H9 (cell line): ENCODE results near the gene DALRD3. TPM values are rescaled to one million over a fixed set of nuclear protein-coding genes. Genes with fewer than 3 reads are reported as not detected.

Source experiments
- DNase-seq: peaks from one replicate; pipeline ENCODE4 v3.0.0-alpha.2; 2017
- H2AFZ ChIP-seq: one replicate; pipeline ENCODE4 v1.6.1; 2013; ENCODE audit warnings: mild to moderate bottlenecking, low read length, control low read depth, moderate library complexity
- H2AK5ac ChIP-seq: 2 replicates; pipeline ENCODE4 v1.6.1; 2013; ENCODE audit warnings: low read length, control low read depth, mixed read lengths; ENCODE audit not compliant: insufficient read length
- H2BK120ac ChIP-seq: one replicate; pipeline ENCODE4 v1.6.1; 2013; ENCODE audit warnings: low read depth, mild to moderate bottlenecking, low read length, control low read depth, inconsistent platforms; ENCODE audit not compliant: poor library complexity, severe bottlenecking
- H2BK12ac ChIP-seq: 2 replicates; pipeline ENCODE4 v1.6.1; 2013; ENCODE audit warnings: low read length, control low read depth, mixed read lengths, low read depth; ENCODE audit not compliant: insufficient read length
- H2BK15ac ChIP-seq: 2 replicates; pipeline ENCODE4 v1.6.1; 2013; ENCODE audit warnings: low read depth, low read length, control low read depth
- H2BK20ac ChIP-seq: one replicate; pipeline ENCODE4 v1.6.1; 2013; ENCODE audit warnings: low read depth, mild to moderate bottlenecking, low read length, control low read depth, inconsistent platforms; ENCODE audit not compliant: poor library complexity, severe bottlenecking
- H2BK5ac ChIP-seq: 2 replicates; pipeline ENCODE4 v1.6.1; 2013; ENCODE audit warnings: low read length, control low read depth, mixed read lengths; ENCODE audit not compliant: insufficient read length
- H3K14ac ChIP-seq: 2 replicates; pipeline ENCODE4 v1.6.1; 2013; ENCODE audit warnings: low read length, control low read depth; ENCODE audit not compliant: insufficient read depth
- H3K18ac ChIP-seq: 2 replicates; pipeline ENCODE4 v1.6.1; 2013; ENCODE audit warnings: low read depth, mild to moderate bottlenecking, mixed read lengths, low read length, control low read depth; ENCODE audit not compliant: insufficient read length
- H3K23ac ChIP-seq: 2 replicates; pipeline ENCODE4 v1.6.1; 2013; ENCODE audit warnings: low read length, control low read depth, mixed read lengths, low read depth; ENCODE audit not compliant: insufficient read length
- H3K23me2 ChIP-seq: 2 replicates; pipeline ENCODE4 v1.6.1; 2013; ENCODE audit warnings: low read depth, mild to moderate bottlenecking, mixed read lengths, low read length, control low read depth; ENCODE audit not compliant: insufficient read length, poor library complexity, severe bottlenecking
- H3K27ac ChIP-seq: 2 replicates; pipeline ENCODE4 v1.5.1; 2013; ENCODE audit warnings: low read length, control low read depth, mixed read lengths, low read depth; ENCODE audit not compliant: insufficient read length
- H3K27me3 ChIP-seq: 2 replicates; pipeline ENCODE4 v1.6.1; 2013; ENCODE audit warnings: low read length, control low read depth, inconsistent platforms; ENCODE audit not compliant: insufficient read depth
- H3K4ac ChIP-seq: 2 replicates; pipeline ENCODE4 v1.6.1; 2013; ENCODE audit warnings: low read depth, mild to moderate bottlenecking, control low read depth, inconsistent platforms, low read length, moderate library complexity
- H3K4me1 ChIP-seq: 2 replicates; pipeline ENCODE4 v1.6.1; 2013; ENCODE audit warnings: low read length, control low read depth, inconsistent platforms; ENCODE audit not compliant: insufficient read depth
- H3K4me2 ChIP-seq: 2 replicates; pipeline ENCODE4 v1.6.1; 2013; ENCODE audit warnings: low read length, control low read depth, mixed read lengths; ENCODE audit not compliant: insufficient read length, insufficient read depth
- H3K56ac ChIP-seq: 2 replicates; pipeline ENCODE4 v1.6.1; 2013; ENCODE audit warnings: low read depth, mild to moderate bottlenecking, mixed read lengths, low read length, control low read depth; ENCODE audit not compliant: insufficient read length
- H3K79me1 ChIP-seq: 2 replicates; pipeline ENCODE4 v1.6.1; 2013; ENCODE audit warnings: low read depth, mild to moderate bottlenecking, moderate library complexity, low read length, control low read depth, inconsistent platforms; ENCODE audit not compliant: insufficient read depth, poor library complexity, severe bottlenecking
- H3K79me2 ChIP-seq: 2 replicates; pipeline ENCODE4 v1.6.1; 2013; ENCODE audit warnings: low read length, control low read depth, inconsistent platforms; ENCODE audit not compliant: insufficient read depth
- H3K9ac ChIP-seq: 2 replicates; pipeline ENCODE4 v1.6.1; 2013; ENCODE audit warnings: low read length, control low read depth, mixed read lengths; ENCODE audit not compliant: insufficient read length; ENCODE audit errors: extremely low read depth
- H3K9me3 ChIP-seq: one replicate; pipeline ENCODE4 v1.6.1; 2013; ENCODE audit warnings: low read depth, low read length, inconsistent platforms; ENCODE audit not compliant: control insufficient read depth
- H3T11ph ChIP-seq: one replicate; pipeline ENCODE4 v1.6.1; 2013; ENCODE audit warnings: mild to moderate bottlenecking, low read length, control low read depth, inconsistent platforms
- H4K20me1 ChIP-seq: one replicate; pipeline ENCODE4 v1.6.1; 2013; ENCODE audit not compliant: control insufficient read depth, insufficient read length, insufficient read depth
- H4K5ac ChIP-seq: 2 replicates; pipeline ENCODE4 v1.6.1; 2013; ENCODE audit warnings: low read depth, mild to moderate bottlenecking, mixed read lengths, low read length, control low read depth; ENCODE audit not compliant: insufficient read length
- H4K8ac ChIP-seq: replicated peaks from 2 replicates; pipeline ENCODE4 v1.6.1; 2013; ENCODE audit warnings: low read length, control low read depth, mixed read lengths, low read depth; ENCODE audit not compliant: insufficient read length
- H4K91ac ChIP-seq: 2 replicates; pipeline ENCODE4 v1.6.1; 2013; ENCODE audit warnings: low read depth, mild to moderate bottlenecking, moderate library complexity, mixed read lengths, low read length, control low read depth; ENCODE audit not compliant: insufficient read length
- H3K27ac Mint-ChIP-seq, 3 experiments: 2 replicates in 2 of 3; 3 replicates in 1 of 3; pipeline ENCODE4 v1.8.0; 2020 to 2021; ENCODE audit warnings: mixed read lengths in 3 of 3, mild to moderate bottlenecking in 1 of 3, moderate library complexity in 1 of 3
- H3K27me3 Mint-ChIP-seq: 2 replicates; pipeline ENCODE4 v1.8.0; 2021; ENCODE audit warnings: low read depth, mild to moderate bottlenecking, moderate library complexity, mixed read lengths
- H3K36me3 Mint-ChIP-seq, 3 experiments: 2 replicates in 2 of 3; 3 replicates in 1 of 3; pipeline ENCODE4 v1.8.0; 2020 to 2021; ENCODE audit warnings: low read depth in 3 of 3, mixed read lengths in 3 of 3; ENCODE audit not compliant: insufficient read depth in 1 of 3
- H3K4me1 Mint-ChIP-seq, 2 experiments: 2 replicates each; pipeline ENCODE4 v1.8.0; 2020; ENCODE audit warnings: mixed read lengths in 2 of 2
- H3K4me3 Mint-ChIP-seq, 2 experiments: 2 replicates in 1 of 2; 3 replicates in 1 of 2; pipeline ENCODE4 v1.8.0; 2020 to 2021; ENCODE audit warnings: mild to moderate bottlenecking in 2 of 2, mixed read lengths in 2 of 2, moderate library complexity in 1 of 2
- H3K9me3 Mint-ChIP-seq, 2 experiments: 2 replicates in 1 of 2; 3 replicates in 1 of 2; pipeline ENCODE4 v1.8.0; 2020; ENCODE audit warnings: mild to moderate bottlenecking in 2 of 2, mixed read lengths in 2 of 2, moderate library complexity in 1 of 2
- CTCF ChIP-seq: fragments of 200-600 bp; sonication (generic); conservative IDR thresholded peaks from 3 replicates; pipeline ENCODE4 v1.8.0; 2021; ENCODE audit warnings: antibody characterized with exemption, mild to moderate bottlenecking
- WGBS: extraction: QIAGEN DNeasy Blood & Tissue Kit; methylation state at CpG from one replicate; pipeline ENCODE4 v1.1.7; 2013; ENCODE audit warnings: missing lambda C conversion rate, low lambda C conversion rate, mixed read lengths; ENCODE audit not compliant: insufficient read length; ENCODE audit errors: extremely low coverage; 5-methylcytosine and 5-hydroxymethylcytosine counted together
- total RNA-seq: library from RNA; stranded (reverse); gene quantifications from 2 replicates; pipeline ENCODE4 v1.2.1, GENCODE V29; 2021

DALRD3 gene
- total RNA-seq, 1 experiment from 2014 or later: 32.3 TPM

GRCh38 chr3:49058011-49058410, 39.6 kb upstream of the DALRD3 start:
- no peak overlapping the region for H3K4ac ChIP-seq
- H3K4me1 ChIP-seq: no peaks in the 10 kb centered on the region
- no peak overlapping the region for H2BK20ac ChIP-seq
- no peak overlapping the region for H2BK5ac ChIP-seq
- no peak overlapping the region for H2BK120ac ChIP-seq
- no peaks in the 10 kb centered on the region for H4K20me1 ChIP-seq
- no peak overlapping the region for H4K91ac ChIP-seq
- H3K56ac ChIP-seq: no peak overlapping the region
- peaks cover 2% of the 10 kb centered on the region for H3K79me1 ChIP-seq
- no peak overlapping the region for H3K18ac ChIP-seq
- no peak overlapping the region for H4K8ac ChIP-seq
- no peaks in the 10 kb centered on the region for H3K9me3 ChIP-seq
- WGBS: no CpG with 5 or more reads among the region's 7 CpGs
- H3K27ac ChIP-seq: no peak overlapping the region
- H3K79me2 ChIP-seq: no peaks in the 10 kb centered on the region
- no peak overlapping the region for H3K9ac ChIP-seq
- Mint-ChIP-seq H3K4me1 (no peaks in the 10 kb centered on the region), H3K27ac (no peak overlapping the region), H3K27me3 (no peaks in the 10 kb centered on the region), H3K4me3 (no peak overlapping the region), H3K36me3 (peaks cover 29 to 81% (median 57%) of the 10 kb centered on the region in 3 experiments; a peak in 6 of 7 replicates), H3K9me3 (no peaks in the 10 kb centered on the region)
- no peaks in the 10 kb centered on the region for H3K27me3 ChIP-seq
- H2BK12ac ChIP-seq: no peak overlapping the region
- no peak overlapping the region for H2AK5ac ChIP-seq
- no peak overlapping the region for H4K5ac ChIP-seq
- H3K23me2 ChIP-seq: no peaks in the 10 kb centered on the region
- H3K23ac ChIP-seq: no peak overlapping the region
- no peak overlapping the region for H3K4me2 ChIP-seq
- H3T11ph ChIP-seq: no peak overlapping the region
- H2AFZ ChIP-seq: no peak overlapping the region
- H3K14ac ChIP-seq: no peak overlapping the region
- H2BK15ac ChIP-seq: no peak overlapping the region
- TF ChIP-seq CTCF: no peak
- no peak for DNase-seq
